SK-N-SH treated with all-trans-retinoic acid at 6 μM for 48 hours (cell line): ENCODE measurements around the gene TTLL10.
"Not testable (repeated sequence)": the region's sequence is repeated elsewhere in the genome, so short reads cannot be mapped to it uniquely, and the experiment has no call there.

Experiments
- ESRRG ChIP-seq: fragments of 250-450 bp; sonication (Bioruptor Pico); IDR thresholded peaks from 2 replicates; pipeline ENCODE4 v1.6.1; 2021; ENCODE audit warnings: mild to moderate bottlenecking
- SNAI2 ChIP-seq: fragments of 250-450 bp; sonication (Bioruptor Pico); IDR thresholded peaks from 2 replicates; pipeline ENCODE4 v1.5.0; 2020; ENCODE audit warnings: mild to moderate bottlenecking, moderate library complexity
- TCF4 ChIP-seq: fragments of 250-450 bp; sonication (Bioruptor Pico); IDR thresholded peaks from 2 replicates; pipeline ENCODE4 v1.8.0; 2021; ENCODE audit warnings: mild to moderate bottlenecking, moderate library complexity, borderline replicate concordance
- ZFP30 ChIP-seq: fragments of 450-650 bp; formaldehyde crosslinking; IDR thresholded peaks from 2 replicates; pipeline ENCODE4 v1.5.0; 2022; ENCODE audit warnings: mild to moderate bottlenecking, moderate library complexity
- TF ChIP-seq, protein P1 (sequence below): fragments of 250-450 bp; sonication (Bioruptor Pico); IDR thresholded peaks from 2 replicates; pipeline ENCODE4 v1.8.0; 2020; ENCODE audit warnings: mild to moderate bottlenecking, moderate library complexity, borderline replicate concordance

DNA sequence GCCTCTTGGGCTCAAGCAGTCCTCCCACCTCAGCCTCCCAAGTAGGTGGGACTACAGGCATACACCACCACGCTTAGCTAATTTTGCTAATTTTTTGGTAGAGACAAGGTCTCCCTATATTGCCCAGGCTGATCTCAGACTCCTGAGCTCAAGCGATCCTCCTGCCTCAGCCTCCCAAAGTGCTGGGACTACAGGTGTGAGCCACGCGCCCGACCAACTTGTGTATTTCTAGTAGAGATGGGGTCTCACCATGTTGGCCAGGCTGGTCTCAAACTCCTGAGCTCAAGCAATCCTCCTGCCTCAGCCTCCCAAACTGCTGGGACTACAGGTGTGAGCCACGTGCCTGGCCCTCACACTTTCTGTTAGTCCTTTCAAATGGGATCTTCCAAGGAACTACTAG is 22.0 kb downstream of the TTLL10 start:
- TF ChIP-seq ESRRG (CRISPR knock-in tag); TCF4; SNAI2 (CRISPR knock-in tag); ZFP30 (CRISPR knock-in tag): not testable (repeated sequence)
- TF ChIP-seq, protein P1, sequence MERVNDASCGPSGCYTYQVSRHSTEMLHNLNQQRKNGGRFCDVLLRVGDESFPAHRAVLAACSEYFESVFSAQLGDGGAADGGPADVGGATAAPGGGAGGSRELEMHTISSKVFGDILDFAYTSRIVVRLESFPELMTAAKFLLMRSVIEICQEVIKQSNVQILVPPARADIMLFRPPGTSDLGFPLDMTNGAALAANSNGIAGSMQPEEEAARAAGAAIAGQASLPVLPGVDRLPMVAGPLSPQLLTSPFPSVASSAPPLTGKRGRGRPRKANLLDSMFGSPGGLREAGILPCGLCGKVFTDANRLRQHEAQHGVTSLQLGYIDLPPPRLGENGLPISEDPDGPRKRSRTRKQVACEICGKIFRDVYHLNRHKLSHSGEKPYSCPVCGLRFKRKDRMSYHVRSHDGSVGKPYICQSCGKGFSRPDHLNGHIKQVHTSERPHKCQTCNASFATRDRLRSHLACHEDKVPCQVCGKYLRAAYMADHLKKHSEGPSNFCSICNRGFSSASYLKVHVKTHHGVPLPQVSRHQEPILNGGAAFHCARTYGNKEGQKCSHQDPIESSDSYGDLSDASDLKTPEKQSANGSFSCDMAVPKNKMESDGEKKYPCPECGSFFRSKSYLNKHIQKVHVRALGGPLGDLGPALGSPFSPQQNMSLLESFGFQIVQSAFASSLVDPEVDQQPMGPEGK (CRISPR knock-in tag): not testable (repeated sequence)
